ENCODE measurements around the gene ABHD12. TPM values are rescaled to one million over a fixed set of nuclear protein-coding genes. Genes with fewer than 3 reads are reported as not detected.

The ABHD12 gene
- total RNA-seq, 2 donors from 2014 or later, result 70.1 to 84.7 TPM

Small RNAs within 50 kb of the gene (small RNA-seq; reads per million reads assigned to genes)
- gene AL121772.2, result 0 reads per million in 2 donors

Other genes with a start within 250 kb of the ABHD12 start
- 100 to 1,000 TPM; 105 to 194 TPM for gene ENTPD6, start 195.1 kb downstream of the ABHD12 start, total RNA-seq
- gene PYGB, start 142.8 kb downstream of the ABHD12 start, total RNA-seq, result 100 to 1,000 TPM; 231 to 261 TPM
- gene GINS1, start 16.8 kb upstream of the ABHD12 start, total RNA-seq, result 1 to 10 TPM; 2.2 to 6.0 TPM
- 10 to 100 TPM; 16.3 to 31.1 TPM for gene NINL, start 194.7 kb upstream of the ABHD12 start, total RNA-seq
- 1 to 10 TPM; 4.0 to 5.3 TPM for gene NANP, start 233.2 kb upstream of the ABHD12 start, total RNA-seq